OCI-LY1 (cell line): ENCODE measurements around the gene ANKDD1A.

Experiments
- H2AFZ ChIP-seq: fragments of 200-600 bp; sonication (generic), shearing (Covaris generic); 2 replicates; pipeline ENCODE4 v1.6.0; 2014; ENCODE audit warnings: antibody characterized with exemption, mild to moderate bottlenecking, low read length
- H3F3A ChIP-seq: fragments of 200-600 bp; sonication (generic), shearing (Covaris generic); 2 replicates; pipeline ENCODE4 v1.6.0; 2014; ENCODE audit warnings: mild to moderate bottlenecking, antibody characterized with exemption, low read length, moderate library complexity; ENCODE audit not compliant: insufficient read depth
- H3K27ac ChIP-seq: fragments of 200-600 bp; sonication (generic); 2 replicates; pipeline ENCODE4 v1.5.1; 2014; ENCODE audit warnings: low read length, mixed run types, mild to moderate bottlenecking, low read depth; ENCODE audit not compliant: poor library complexity, severe bottlenecking
- H3K27me3 ChIP-seq: fragments of 200-600 bp; sonication (generic); 2 replicates; pipeline ENCODE4 v1.6.0; 2014; ENCODE audit warnings: antibody characterized with exemption, mild to moderate bottlenecking, low read length, moderate library complexity; ENCODE audit not compliant: insufficient read depth
- H3K36me3 ChIP-seq: fragments of 200-600 bp; sonication (generic); 2 replicates; pipeline ENCODE4 v1.6.1; 2014; ENCODE audit warnings: mild to moderate bottlenecking, antibody characterized with exemption, low read length, moderate library complexity, mixed read lengths; ENCODE audit not compliant: insufficient read depth
- H3K4me1 ChIP-seq: fragments of 200-600 bp; sonication (generic); 2 replicates; pipeline ENCODE4 v1.5.1; 2014; ENCODE audit warnings: mild to moderate bottlenecking, low read length, moderate library complexity; ENCODE audit not compliant: insufficient read depth, severe bottlenecking
- H3K4me2 ChIP-seq: fragments of 200-600 bp; sonication (generic), shearing (Covaris generic); 2 replicates; pipeline ENCODE4 v1.6.1; 2014; ENCODE audit warnings: low read length
- H3K4me3 ChIP-seq: fragments of 200-600 bp; sonication (generic); 2 replicates; pipeline ENCODE4 v1.5.1; 2014; ENCODE audit warnings: low read length, low read depth, mild to moderate bottlenecking, mixed read lengths; ENCODE audit not compliant: poor library complexity, severe bottlenecking
- H3K79me2 ChIP-seq: fragments of 200-600 bp; shearing (Covaris generic); 2 replicates; pipeline ENCODE4 v1.6.1; 2016; ENCODE audit warnings: mixed run types, low read length, mixed read lengths; ENCODE audit not compliant: insufficient read depth
- H3K9ac ChIP-seq: fragments of 200-600 bp; sonication (generic), shearing (Covaris generic); 2 replicates; pipeline ENCODE4 v1.6.1; 2014; ENCODE audit warnings: mild to moderate bottlenecking, low read length, mixed read lengths
- H3K9me2 ChIP-seq: fragments of 200-600 bp; sonication (generic), shearing (Covaris generic); 2 replicates; pipeline ENCODE4 v1.6.1; 2014; ENCODE audit warnings: low read depth, mild to moderate bottlenecking, low read length, mixed read lengths
- H3K9me3 ChIP-seq: fragments of 200-600 bp; shearing (Covaris generic); 2 replicates; pipeline ENCODE4 v1.6.1; 2014; ENCODE audit warnings: low read length, mixed read lengths
- H4K20me1 ChIP-seq: fragments of 200-600 bp; sonication (generic), shearing (Covaris generic); 2 replicates; pipeline ENCODE4 v1.6.0; 2016; ENCODE audit warnings: mild to moderate bottlenecking, low read length; ENCODE audit not compliant: insufficient read depth
- EZH2 ChIP-seq: fragments of 200-600 bp; sonication (generic), shearing (Covaris generic); IDR thresholded peaks from 2 replicates; pipeline ENCODE4 v1.8.0; 2017; ENCODE audit warnings: borderline replicate concordance, mixed run types, mild to moderate bottlenecking, antibody characterized with exemption, low read length, moderate library complexity, mixed read lengths
- TF ChIP-seq, protein P1 (sequence below): fragments of 200-600 bp; sonication (generic), shearing (Covaris generic); IDR thresholded peaks from 2 replicates; pipeline ENCODE4 v1.5.1; 2017; ENCODE audit warnings: mild to moderate bottlenecking, antibody characterized with exemption, low read length, moderate library complexity, mixed read lengths

The ANKDD1A gene

DNA sequence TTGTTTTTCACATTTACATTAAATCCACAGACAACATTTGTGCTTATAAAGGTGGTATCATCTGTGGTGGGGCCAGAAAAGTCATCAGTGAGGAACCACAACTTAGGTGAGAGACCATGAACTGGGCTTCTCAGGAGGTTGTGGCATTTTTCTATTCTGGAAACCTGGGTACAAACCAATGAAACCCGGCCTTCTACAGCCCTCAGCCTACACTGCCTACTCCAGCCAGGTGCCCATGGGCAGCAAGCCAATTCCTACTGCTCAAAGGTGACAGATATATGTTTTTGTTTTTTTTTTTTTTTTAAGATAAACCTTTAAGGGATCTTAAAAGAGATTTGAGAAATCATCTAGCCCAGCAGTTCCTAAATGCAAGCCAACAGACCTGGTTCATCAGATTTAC, 57.7 kb downstream of the ANKDD1A start:
- no peaks in the 10 kb centered on the region for H3F3A ChIP-seq
- no peak overlapping the region for H2AFZ ChIP-seq
- no peak overlapping the region for H3K4me3 ChIP-seq
- no peaks in the 10 kb centered on the region for H3K9me3 ChIP-seq
- H3K27me3 ChIP-seq, result no peaks in the 10 kb centered on the region
- no peaks in the 10 kb centered on the region for H4K20me1 ChIP-seq
- H3K9me2 ChIP-seq, result no peaks in the 10 kb centered on the region
- H3K4me1 ChIP-seq, result no peaks in the 10 kb centered on the region
- H3K4me2 ChIP-seq, result no peak overlapping the region
- no peak overlapping the region for H3K9ac ChIP-seq
- H3K79me2 ChIP-seq, result no peaks in the 10 kb centered on the region
- H3K27ac ChIP-seq, result no peak overlapping the region
- TF ChIP-seq EZH2, result no peak
- TF ChIP-seq, protein P1, sequence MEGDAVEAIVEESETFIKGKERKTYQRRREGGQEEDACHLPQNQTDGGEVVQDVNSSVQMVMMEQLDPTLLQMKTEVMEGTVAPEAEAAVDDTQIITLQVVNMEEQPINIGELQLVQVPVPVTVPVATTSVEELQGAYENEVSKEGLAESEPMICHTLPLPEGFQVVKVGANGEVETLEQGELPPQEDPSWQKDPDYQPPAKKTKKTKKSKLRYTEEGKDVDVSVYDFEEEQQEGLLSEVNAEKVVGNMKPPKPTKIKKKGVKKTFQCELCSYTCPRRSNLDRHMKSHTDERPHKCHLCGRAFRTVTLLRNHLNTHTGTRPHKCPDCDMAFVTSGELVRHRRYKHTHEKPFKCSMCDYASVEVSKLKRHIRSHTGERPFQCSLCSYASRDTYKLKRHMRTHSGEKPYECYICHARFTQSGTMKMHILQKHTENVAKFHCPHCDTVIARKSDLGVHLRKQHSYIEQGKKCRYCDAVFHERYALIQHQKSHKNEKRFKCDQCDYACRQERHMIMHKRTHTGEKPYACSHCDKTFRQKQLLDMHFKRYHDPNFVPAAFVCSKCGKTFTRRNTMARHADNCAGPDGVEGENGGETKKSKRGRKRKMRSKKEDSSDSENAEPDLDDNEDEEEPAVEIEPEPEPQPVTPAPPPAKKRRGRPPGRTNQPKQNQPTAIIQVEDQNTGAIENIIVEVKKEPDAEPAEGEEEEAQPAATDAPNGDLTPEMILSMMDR, result no peak
- peaks cover 74% of the 10 kb centered on the region for H3K36me3 ChIP-seq

DNA sequence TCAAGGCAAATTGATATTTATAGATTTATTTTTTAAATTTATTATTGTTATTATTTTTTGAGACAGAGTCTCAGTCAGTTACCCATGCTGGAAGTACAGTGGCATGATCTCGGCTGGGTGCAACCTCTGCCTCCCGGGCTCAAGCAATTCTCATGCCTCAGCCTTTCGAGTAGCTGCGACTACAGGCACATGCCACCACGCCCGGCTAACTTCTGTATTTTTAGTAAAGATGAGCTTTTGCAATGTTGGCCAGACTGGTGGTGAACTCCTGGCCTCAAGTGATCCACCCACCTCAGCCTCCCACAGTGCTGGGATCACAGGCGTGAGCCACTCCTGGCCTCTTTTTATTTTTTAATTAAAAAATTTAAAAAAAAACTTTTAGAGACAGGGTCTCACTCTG, 59.0 kb downstream of the ANKDD1A start:
- no peak for TF ChIP-seq EZH2
- TF ChIP-seq, protein P1, result no peak
- Histone ChIP-seq H3K79me2 (no peaks in the 10 kb centered on the region), H3K9me2 (no peaks in the 10 kb centered on the region), H3K9me3 (no peaks in the 10 kb centered on the region), H3K27me3 (no peaks in the 10 kb centered on the region), H3K9ac (no peak overlapping the region), H3F3A (no peaks in the 10 kb centered on the region), H3K36me3 (peaks cover 75% of the 10 kb centered on the region), H4K20me1 (no peaks in the 10 kb centered on the region), H2AFZ (no peak overlapping the region), H3K27ac (no peak overlapping the region), H3K4me1 (no peaks in the 10 kb centered on the region), H3K4me2 (no peak overlapping the region), H3K4me3 (no peak overlapping the region)

DNA sequence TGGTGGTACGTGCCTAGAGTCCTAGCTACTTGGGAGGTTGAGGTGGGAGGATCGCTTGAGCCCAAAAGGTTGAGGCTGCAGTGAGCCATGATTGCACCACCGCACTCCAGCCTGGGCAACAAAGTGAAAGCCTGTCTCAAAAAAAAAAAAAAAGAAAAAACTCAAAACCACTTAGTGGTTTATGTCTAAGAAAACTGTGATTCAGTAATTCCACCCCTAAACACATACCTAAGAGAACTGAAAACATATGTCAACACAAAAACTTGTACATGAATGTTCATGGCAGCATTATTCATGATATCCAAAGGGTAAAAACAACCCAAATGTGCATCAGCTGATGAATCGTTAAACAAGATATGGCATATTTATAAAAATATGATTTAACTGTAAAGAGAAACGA, 63.7 kb downstream of the ANKDD1A start:
- H3K36me3 ChIP-seq, result peaks cover 82% of the 10 kb centered on the region

More for the DNA sequence above, 63.7 kb downstream of the ANKDD1A start:
- no peaks in the 10 kb centered on the region for H3K9me2 ChIP-seq
- no peak overlapping the region for H3K9ac ChIP-seq
- no peaks in the 10 kb centered on the region for H3K4me1 ChIP-seq
- H3K4me3 ChIP-seq, result no peak overlapping the region
- H4K20me1 ChIP-seq, result no peaks in the 10 kb centered on the region
- no peaks in the 10 kb centered on the region for H3K27me3 ChIP-seq
- H2AFZ ChIP-seq, result no peak overlapping the region
- no peaks in the 10 kb centered on the region for H3K79me2 ChIP-seq
- H3K9me3 ChIP-seq, result no peaks in the 10 kb centered on the region
- no peaks in the 10 kb centered on the region for H3F3A ChIP-seq
- TF ChIP-seq EZH2, result no peak
- TF ChIP-seq, protein P1, result no peak
- H3K27ac ChIP-seq, result no peak overlapping the region
- H3K4me2 ChIP-seq, result no peak overlapping the region
